ELF-1 (cell line): ENCODE data around the gene LRRC27.

Experiments used
- DNase-seq: peaks from one replicate; pipeline ENCODE4 v3.0.0-alpha.2; 2016; ENCODE audit warnings: low read depth, low spot score

LRRC27 gene

GRCh38 chr10:132427006-132427771 is 95.2 kb downstream of the LRRC27 start:
- DNase-seq = no peak

- DNase-seq = no peak
These were observed 96.0 kb downstream of the LRRC27 start for GRCh38 chr10:132427939-132428367.

GRCh38 chr10:132428486-132428995 is 96.5 kb downstream of the LRRC27 start:
- DNase-seq = no peak
